HCEC 1CT (cell line): ENCODE data around the gene STK32B.

Source experiments
- DNase-seq: peaks from one replicate; pipeline ENCODE4 v3.0.0-alpha.2; 2017

The STK32B gene

GRCh38 chr4:5488413-5488812, 437.1 kb downstream of the STK32B start:
- no peak for DNase-seq

GRCh38 chr4:5489260-5489659, 438.0 kb downstream of the STK32B start:
- DNase-seq = no peak

- no peak for DNase-seq
These were observed 446.2 kb downstream of the STK32B start for GRCh38 chr4:5497489-5497888.

- DNase-seq = peak; percentile 27
These were observed 448.9 kb downstream of the STK32B start for GRCh38 chr4:5500165-5500564.

GRCh38 chr4:5503336-5503936, 452.2 kb downstream of the STK32B start:
- DNase-seq = no peak

- no peak for DNase-seq
These were observed 453.2 kb downstream of the STK32B start for GRCh38 chr4:5504486-5504885.

- no peak for DNase-seq
These were observed 459.2 kb downstream of the STK32B start for GRCh38 chr4:5510504-5510903.

GRCh38 chr4:5511791-5512190, 460.5 kb downstream of the STK32B start:
- peak; percentile 29 for DNase-seq

GRCh38 chr4:5515646-5516045, 464.4 kb downstream of the STK32B start:
- no peak for DNase-seq

GRCh38 chr4:5517372-5517771, 466.1 kb downstream of the STK32B start:
- DNase-seq = no peak

GRCh38 chr4:5524446-5525299, 473.4 kb downstream of the STK32B start:
- DNase-seq = peak; percentile 13

GRCh38 chr4:5526080-5526846, 475.0 kb downstream of the STK32B start:
- DNase-seq = no peak

GRCh38 chr4:5527211-5527610, 475.9 kb downstream of the STK32B start:
- DNase-seq = no peak

GRCh38 chr4:5528031-5528436, 476.8 kb downstream of the STK32B start:
- no peak for DNase-seq

GRCh38 chr4:5532100-5532499, 480.8 kb downstream of the STK32B start:
- DNase-seq = no peak

GRCh38 chr4:5539584-5539983, 488.3 kb downstream of the STK32B start:
- DNase-seq = no peak

GRCh38 chr4:5541169-5541568, 489.9 kb downstream of the STK32B start:
- DNase-seq = no peak

- DNase-seq = no peak
These were observed 492.4 kb downstream of the STK32B start for GRCh38 chr4:5543681-5544080.

- DNase-seq = no peak
These were observed 493.5 kb downstream of the STK32B start for GRCh38 chr4:5544762-5545161.

- DNase-seq = no peak
These were observed 494.0 kb downstream of the STK32B start for GRCh38 chr4:5545271-5545670.

GRCh38 chr4:5547651-5548249, 496.5 kb downstream of the STK32B start:
- no peak for DNase-seq
